Central memory CD4-positive, alpha-beta T cell (primary cell): ENCODE results near the gene SFT2D2.
"Not testable (repeated sequence)": the region's sequence is repeated elsewhere in the genome, so short reads cannot be mapped to it uniquely, and the experiment has no call there.

Experiments
- DNase-seq: peaks from one replicate; pipeline ENCODE4 v3.0.0; 2022
- total RNA-seq, 3 experiments: gene quantifications; one replicate each; lab custom pipeline; 2026; lab: John Stamatoyannopoulos, UW

Gene SFT2D2
- 126 to 202 (median 134) reads per million in 3 experiments for total RNA-seq

GRCh38 chr1:168225476-168226190 is at the start of gene SFT2D2:
SFT2D2 (plus strand) TSS chr1:168226004; CDS start chr1:168226080, 76 bp downstream.
- peak; percentile 81 for DNase-seq

- no peak for DNase-seq
Measured at GRCh38 chr1:168178227-168178637, 47.6 kb upstream of the SFT2D2 start.

- peak; percentile 95 for DNase-seq
Measured at GRCh38 chr1:168178638-168179437, 47.0 kb upstream of the SFT2D2 start, which contains the start of gene TIPRL. TIPRL (plus strand) TSS chr1:168178962; CDS start chr1:168179078, 116 bp downstream.

GRCh38 chr1:168179438-168180147 is 46.2 kb upstream of the SFT2D2 start:
- DNase-seq = no peak

- DNase-seq = no peak
Measured at GRCh38 chr1:168180148-168180524, 45.7 kb upstream of the SFT2D2 start.

- DNase-seq = not testable (repeated sequence)
Measured at GRCh38 chr1:168181063-168181720, 44.6 kb upstream of the SFT2D2 start.

- no peak for DNase-seq
Measured at GRCh38 chr1:168187177-168187576, 38.6 kb upstream of the SFT2D2 start.

- no peak for DNase-seq
Measured at GRCh38 chr1:168190403-168190802, 35.4 kb upstream of the SFT2D2 start.

GRCh38 chr1:168195199-168196135 is 30.3 kb upstream of the SFT2D2 start:
- no peak for DNase-seq

GRCh38 chr1:168199056-168199455 is 26.7 kb upstream of the SFT2D2 start:
- no peak for DNase-seq

- DNase-seq = no peak
Measured at GRCh38 chr1:168202941-168203654, 22.7 kb upstream of the SFT2D2 start.

- DNase-seq = no peak
Measured at GRCh38 chr1:168206111-168206510, 19.7 kb upstream of the SFT2D2 start.

- not testable (repeated sequence) for DNase-seq
Measured at GRCh38 chr1:168207673-168208072, 18.1 kb upstream of the SFT2D2 start.

GRCh38 chr1:168210312-168210711 is 15.5 kb upstream of the SFT2D2 start:
- no peak for DNase-seq

GRCh38 chr1:168213349-168213748 is 12.5 kb upstream of the SFT2D2 start:
- no peak for DNase-seq

GRCh38 chr1:168216171-168216570 is 9.6 kb upstream of the SFT2D2 start:
- DNase-seq = no peak

GRCh38 chr1:168217664-168218063 is 8.1 kb upstream of the SFT2D2 start:
- no peak for DNase-seq

- DNase-seq = no peak
Measured at GRCh38 chr1:168218658-168219057, 7.1 kb upstream of the SFT2D2 start.

GRCh38 chr1:168220470-168220871 is 5.3 kb upstream of the SFT2D2 start:
- DNase-seq = no peak

GRCh38 chr1:168221275-168221674 is 4.5 kb upstream of the SFT2D2 start:
- no peak for DNase-seq

- DNase-seq = no peak
Measured at GRCh38 chr1:168223261-168223660, 2.5 kb upstream of the SFT2D2 start.
